ENCODE data around the gene ARHGAP24. TPM values are rescaled to one million over a fixed set of nuclear protein-coding genes. Genes with fewer than 3 reads are reported as not detected.

ARHGAP24 gene
- total and polyA plus RNA-seq, 3 experiments from 2014 or later: not detected

DNA sequence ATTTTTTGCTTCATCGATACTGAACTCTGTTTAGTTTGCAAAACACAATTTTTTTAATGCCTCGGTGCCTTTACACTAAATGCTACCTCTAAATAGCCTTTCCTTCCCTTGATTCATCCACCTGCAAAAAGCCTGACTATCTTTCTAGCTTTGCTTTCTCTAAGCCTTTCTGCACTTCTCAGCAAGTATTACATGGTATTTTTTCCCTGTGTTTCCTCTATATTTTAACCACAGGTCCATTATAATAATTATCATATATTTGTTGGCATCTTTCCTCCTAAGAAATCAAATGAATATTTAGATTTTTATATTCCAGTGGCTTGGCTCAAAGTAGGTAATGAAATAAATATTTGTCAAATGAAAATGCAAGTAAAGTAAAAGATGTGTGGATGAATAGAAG is 196.2 kb downstream of the ARHGAP24 start:
- no peaks in the 10 kb centered on the region for H3K4me1 ChIP-seq (ENCODE audit: insufficient read depth, low read length)
- no peak overlapping the region for H3K27ac Mint-ChIP-seq
- no peaks in the 10 kb centered on the region for H3K9me3 ChIP-seq (ENCODE audit: low read length)
- H3K4me3 ChIP-seq (ENCODE audit: low read length): no peak overlapping the region
- no peak for DNase-seq
- no peaks in the 10 kb centered on the region for H3K4me1 Mint-ChIP-seq
- H3K27me3 Mint-ChIP-seq: no peaks in the 10 kb centered on the region
- CTCF ChIA-PET: no interaction called here
- no peaks in the 10 kb centered on the region for H3K27me3 ChIP-seq (ENCODE audit: insufficient read depth, low read length, poor library complexity, severe bottlenecking)
- H3K36me3 Mint-ChIP-seq: no peaks in the 10 kb centered on the region
- POLR2A ChIA-PET: no interaction called here
- H3K9me3 Mint-ChIP-seq: peaks cover 2 to 35% (median 5%) of the 10 kb centered on the region in 5 donors
- H3K27ac ChIP-seq (ENCODE audit: low read depth, low read length): no peak overlapping the region
- no peaks in the 10 kb centered on the region for H3K36me3 ChIP-seq (ENCODE audit: insufficient read depth, low read length)
- no peak overlapping the region for H3K4me3 Mint-ChIP-seq

DNA sequence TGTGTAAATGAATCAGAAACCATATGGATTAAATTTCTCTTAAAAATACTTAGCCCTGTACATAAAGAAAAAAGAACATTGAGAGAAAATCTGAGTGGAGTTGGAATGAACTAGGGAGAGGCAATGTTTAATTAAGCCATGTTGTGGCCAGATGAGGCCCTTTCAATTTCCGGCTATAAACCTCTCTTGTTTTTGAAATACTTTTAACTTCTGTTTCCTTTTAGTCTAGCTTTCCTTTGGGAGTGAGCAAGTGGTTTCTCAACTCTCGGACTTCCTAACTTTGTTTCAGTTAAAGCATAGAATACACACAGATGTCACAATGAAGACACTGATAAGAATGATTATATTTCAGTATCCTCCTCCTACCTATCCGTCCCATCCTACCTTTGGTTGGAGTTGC is 197.2 kb downstream of the ARHGAP24 start:
- H3K27me3 Mint-ChIP-seq: no peaks in the 10 kb centered on the region
- no peak for DNase-seq
- H3K27ac ChIP-seq (ENCODE audit: low read depth, low read length): no peak overlapping the region
- H3K27ac Mint-ChIP-seq: no peak overlapping the region
- H3K36me3 ChIP-seq (ENCODE audit: insufficient read depth, low read length): no peaks in the 10 kb centered on the region
- H3K27me3 ChIP-seq (ENCODE audit: insufficient read depth, low read length, poor library complexity, severe bottlenecking): no peaks in the 10 kb centered on the region
- ChIA-PET POLR2A (no interaction called here), CTCF (no interaction called here)
- no peaks in the 10 kb centered on the region for H3K36me3 Mint-ChIP-seq
- H3K4me1 Mint-ChIP-seq: no peaks in the 10 kb centered on the region
- H3K9me3 Mint-ChIP-seq: peaks cover 2 to 35% (median 5%) of the 10 kb centered on the region in 5 donors
- H3K4me3 ChIP-seq (ENCODE audit: low read length): no peak overlapping the region
- no peaks in the 10 kb centered on the region for H3K9me3 ChIP-seq (ENCODE audit: low read length)
- H3K4me3 Mint-ChIP-seq: no peak overlapping the region
- no peaks in the 10 kb centered on the region for H3K4me1 ChIP-seq (ENCODE audit: insufficient read depth, low read length)

DNA sequence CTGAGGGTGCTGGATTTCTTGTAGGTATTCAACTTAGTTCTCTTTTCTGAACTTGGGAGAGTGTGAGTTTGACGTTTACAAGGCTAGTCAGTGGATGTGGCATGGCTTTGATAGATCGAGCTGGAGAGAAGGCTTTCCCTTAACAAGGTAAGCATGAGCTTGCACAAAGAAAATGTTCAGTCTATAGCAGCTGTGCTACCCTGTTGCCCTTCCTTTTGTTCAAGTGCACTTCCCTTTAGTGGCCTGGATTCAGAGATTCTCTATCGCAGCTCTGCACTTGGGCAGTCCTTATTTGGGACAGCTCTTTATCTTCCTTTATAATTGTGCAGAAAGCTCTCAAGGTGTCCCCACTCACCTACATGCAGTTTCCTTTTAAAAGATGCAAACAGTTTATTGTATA is 198.0 kb downstream of the ARHGAP24 start:
- no peak for DNase-seq
- Histone ChIP-seq H3K36me3 (ENCODE audit: insufficient read depth, low read length) (no peaks in the 10 kb centered on the region), H3K9me3 (ENCODE audit: low read length) (no peaks in the 10 kb centered on the region), H3K27me3 (ENCODE audit: insufficient read depth, low read length, poor library complexity, severe bottlenecking) (no peaks in the 10 kb centered on the region), H3K27ac (ENCODE audit: low read depth, low read length) (no peak overlapping the region), H3K4me3 (ENCODE audit: low read length) (no peak overlapping the region), H3K4me1 (ENCODE audit: insufficient read depth, low read length) (no peaks in the 10 kb centered on the region)
- H3K4me3 Mint-ChIP-seq: no peak overlapping the region
- H3K27me3 Mint-ChIP-seq: no peaks in the 10 kb centered on the region
- no peaks in the 10 kb centered on the region for H3K36me3 Mint-ChIP-seq
- peaks cover 2 to 35% (median 5%) of the 10 kb centered on the region in 5 donors for H3K9me3 Mint-ChIP-seq
- no peak overlapping the region for H3K27ac Mint-ChIP-seq
- no peaks in the 10 kb centered on the region for H3K4me1 Mint-ChIP-seq
- POLR2A ChIA-PET: no interaction called here
- CTCF ChIA-PET: no interaction called here

DNA sequence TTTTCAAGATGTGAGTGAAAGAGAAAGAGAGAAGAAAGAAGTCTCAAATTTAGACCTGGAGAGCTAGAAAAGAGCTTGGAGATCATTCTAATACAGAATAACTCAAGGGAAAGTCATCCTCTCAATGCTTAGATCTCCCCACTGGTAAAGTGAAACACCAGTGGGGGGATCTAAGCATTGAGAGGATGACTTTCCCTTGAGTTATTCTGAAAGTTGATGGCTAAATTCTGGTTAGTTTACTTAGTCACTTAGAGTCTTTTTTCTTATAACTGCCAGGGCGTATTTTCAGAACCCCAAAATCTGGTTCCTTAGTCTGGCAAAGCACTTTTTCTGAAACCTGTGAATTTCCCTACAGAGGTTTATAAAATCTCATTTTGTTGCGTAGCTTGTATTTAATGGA is 198.6 kb downstream of the ARHGAP24 start:
- no peak overlapping the region for H3K27ac Mint-ChIP-seq
- Histone ChIP-seq H3K27me3 (ENCODE audit: insufficient read depth, low read length, poor library complexity, severe bottlenecking) (no peaks in the 10 kb centered on the region), H3K4me1 (ENCODE audit: insufficient read depth, low read length) (no peaks in the 10 kb centered on the region), H3K36me3 (ENCODE audit: insufficient read depth, low read length) (no peaks in the 10 kb centered on the region), H3K27ac (ENCODE audit: low read depth, low read length) (no peak overlapping the region), H3K9me3 (ENCODE audit: low read length) (no peaks in the 10 kb centered on the region), H3K4me3 (ENCODE audit: low read length) (no peak overlapping the region)
- ChIA-PET CTCF (no interaction called here), POLR2A (no interaction called here)
- no peaks in the 10 kb centered on the region for H3K36me3 Mint-ChIP-seq
- H3K4me3 Mint-ChIP-seq: no peak overlapping the region
- DNase-seq: no peak
- H3K4me1 Mint-ChIP-seq: no peaks in the 10 kb centered on the region
- H3K9me3 Mint-ChIP-seq: peaks cover 2 to 35% (median 4%) of the 10 kb centered on the region in 5 donors
- no peaks in the 10 kb centered on the region for H3K27me3 Mint-ChIP-seq

- Histone ChIP-seq H3K9me3 (ENCODE audit: low read length) (no peaks in the 10 kb centered on the region), H3K4me3 (ENCODE audit: low read length) (no peak overlapping the region), H3K27me3 (ENCODE audit: insufficient read depth, low read length, poor library complexity, severe bottlenecking) (no peaks in the 10 kb centered on the region), H3K27ac (ENCODE audit: low read depth, low read length) (no peak overlapping the region), H3K36me3 (ENCODE audit: insufficient read depth, low read length) (no peaks in the 10 kb centered on the region), H3K4me1 (ENCODE audit: insufficient read depth, low read length) (no peaks in the 10 kb centered on the region)
- Mint-ChIP-seq H3K36me3 (no peaks in the 10 kb centered on the region), H3K4me1 (no peaks in the 10 kb centered on the region), H3K27ac (no peak overlapping the region), H3K27me3 (no peaks in the 10 kb centered on the region), H3K9me3 (peaks cover 2 to 32% (median 3%) of the 10 kb centered on the region in 5 donors), H3K4me3 (no peak overlapping the region)
- ChIA-PET CTCF (no interaction called here), POLR2A (no interaction called here)
- no peak for DNase-seq
Measured at GRCh38 chr4:85675076-85676049, 200.4 kb downstream of the ARHGAP24 start.

DNA sequence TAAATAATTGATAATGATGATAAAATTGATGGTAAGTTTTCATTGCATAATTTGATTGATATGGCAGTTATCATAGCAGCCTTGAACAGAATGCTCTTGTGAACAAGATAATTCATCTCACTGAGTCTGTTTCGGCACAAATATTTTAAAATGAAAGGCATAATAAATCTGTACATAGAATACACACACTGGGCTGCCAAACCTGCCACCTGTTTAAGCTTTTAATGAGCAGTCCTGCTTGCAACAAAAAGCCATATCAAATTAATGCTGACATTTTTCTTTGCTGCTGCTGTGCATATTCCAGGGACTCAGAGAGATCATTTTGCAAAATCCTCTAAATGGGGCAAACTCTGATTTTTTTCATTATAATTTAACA is 201.1 kb downstream of the ARHGAP24 start:
- POLR2A ChIA-PET: no interaction called here
- Histone ChIP-seq H3K27me3 (ENCODE audit: insufficient read depth, low read length, poor library complexity, severe bottlenecking) (no peaks in the 10 kb centered on the region), H3K9me3 (ENCODE audit: low read length) (no peaks in the 10 kb centered on the region), H3K4me1 (ENCODE audit: insufficient read depth, low read length) (no peaks in the 10 kb centered on the region), H3K27ac (ENCODE audit: low read depth, low read length) (no peak overlapping the region), H3K4me3 (ENCODE audit: low read length) (no peak overlapping the region), H3K36me3 (ENCODE audit: insufficient read depth, low read length) (no peaks in the 10 kb centered on the region)
- Mint-ChIP-seq H3K4me1 (no peaks in the 10 kb centered on the region), H3K4me3 (no peak overlapping the region), H3K36me3 (no peaks in the 10 kb centered on the region), H3K27me3 (no peaks in the 10 kb centered on the region), H3K9me3 (peaks cover 2 to 29% (median 3%) of the 10 kb centered on the region in 5 donors), H3K27ac (no peak overlapping the region)
- DNase-seq: no peak
- CTCF ChIA-PET: no interaction called here

DNA sequence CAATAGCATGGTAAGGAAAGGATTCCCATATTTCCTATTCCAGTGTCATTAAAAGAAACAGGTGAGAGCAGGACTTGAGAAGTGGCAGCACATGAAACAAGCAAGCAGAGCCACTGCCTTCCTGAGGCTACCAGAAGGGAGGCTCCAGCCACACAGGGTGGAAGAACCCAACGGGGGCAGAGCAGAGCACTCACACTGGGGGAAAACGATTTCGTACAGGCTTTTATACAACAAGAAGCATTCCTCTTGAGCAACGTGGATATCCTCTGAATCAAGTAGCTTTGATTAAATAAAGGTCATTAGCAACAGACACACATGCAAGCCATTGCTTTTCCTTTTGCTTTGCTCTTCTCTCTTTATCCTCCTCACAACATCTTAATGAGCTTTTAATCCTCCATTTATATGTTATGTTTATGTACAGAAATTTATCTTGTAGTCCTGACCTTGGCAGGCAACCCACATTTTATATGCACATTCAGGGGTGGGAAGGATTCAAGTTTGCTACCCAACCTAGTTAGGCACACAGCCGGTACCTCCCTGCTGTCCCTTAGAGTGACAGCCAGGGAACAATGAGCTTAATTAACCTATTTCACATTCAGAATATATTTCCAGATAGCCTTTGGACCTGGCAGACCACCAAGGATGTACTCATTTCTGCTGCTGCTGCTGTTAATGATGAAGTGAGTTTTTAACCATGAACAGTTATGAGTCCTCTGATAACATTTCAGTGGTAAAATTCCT is 202.1 kb downstream of the ARHGAP24 start:
- H3K27me3 ChIP-seq (ENCODE audit: insufficient read depth, low read length, poor library complexity, severe bottlenecking): no peaks in the 10 kb centered on the region
- no peak overlapping the region for H3K27ac ChIP-seq (ENCODE audit: low read depth, low read length)
- H3K27ac Mint-ChIP-seq: no peak overlapping the region
- DNase-seq: no peak
- ChIA-PET CTCF (no interaction called here), POLR2A (no interaction called here)
- H3K36me3 Mint-ChIP-seq: no peaks in the 10 kb centered on the region
- no peaks in the 10 kb centered on the region for H3K9me3 ChIP-seq (ENCODE audit: low read length)
- no peaks in the 10 kb centered on the region for H3K36me3 ChIP-seq (ENCODE audit: insufficient read depth, low read length)
- H3K4me1 Mint-ChIP-seq: no peaks in the 10 kb centered on the region
- no peak overlapping the region for H3K4me3 ChIP-seq (ENCODE audit: low read length)
- no peaks in the 10 kb centered on the region for H3K27me3 Mint-ChIP-seq
- H3K4me3 Mint-ChIP-seq: no peak overlapping the region
- no peaks in the 10 kb centered on the region for H3K4me1 ChIP-seq (ENCODE audit: insufficient read depth, low read length)
- H3K9me3 Mint-ChIP-seq: peaks cover 2 to 19% (median 3%) of the 10 kb centered on the region in 5 donors

- Mint-ChIP-seq H3K27me3 (no peaks in the 10 kb centered on the region), H3K4me3 (no peak overlapping the region), H3K9me3 (peaks cover 0 to 8% (median 0%) of the 10 kb centered on the region in 5 donors), H3K4me1 (no peaks in the 10 kb centered on the region), H3K27ac (no peak overlapping the region), H3K36me3 (no peaks in the 10 kb centered on the region)
- CTCF ChIA-PET: no interaction called here
- no peak overlapping the region for H3K27ac ChIP-seq (ENCODE audit: low read depth, low read length)
- no peaks in the 10 kb centered on the region for H3K4me1 ChIP-seq (ENCODE audit: insufficient read depth, low read length)
- no peaks in the 10 kb centered on the region for H3K36me3 ChIP-seq (ENCODE audit: insufficient read depth, low read length)
- POLR2A ChIA-PET: no interaction called here
- no peak for DNase-seq
- no peak overlapping the region for H3K4me3 ChIP-seq (ENCODE audit: low read length)
- no peaks in the 10 kb centered on the region for H3K9me3 ChIP-seq (ENCODE audit: low read length)
- H3K27me3 ChIP-seq (ENCODE audit: insufficient read depth, low read length, poor library complexity, severe bottlenecking): no peaks in the 10 kb centered on the region
Measured at GRCh38 chr4:85681221-85681657, 206.3 kb downstream of the ARHGAP24 start.
